GM18498 (cell line): ENCODE data around the gene TMEM45B.
A peak's percentile ranks its signal among the peaks of the same experiment; 100 is the strongest.
"Not testable (repeated sequence)": the region's sequence is repeated elsewhere in the genome, so short reads cannot be mapped to it uniquely, and the experiment has no call there.

Source experiments
- ATAC-seq: cut with Tn5 transposase; IDR thresholded peaks from one replicate; pipeline ENCODE4 v1.9.1; 2021; ENCODE audit warnings: mild to moderate bottlenecking, moderate library complexity; ENCODE audit not compliant: unreplicated experiment

TMEM45B gene

GRCh38 chr11:129849447-129850130, 33.9 kb downstream of the TMEM45B start:
- no peak for ATAC-seq

GRCh38 chr11:129852125-129852740, 36.6 kb downstream of the TMEM45B start:
- ATAC-seq, result no peak

GRCh38 chr11:129853518-129854231, 38.0 kb downstream of the TMEM45B start:
- no peak for ATAC-seq

- ATAC-seq, result no peak
Observed at GRCh38 chr11:129854232-129854805, 38.7 kb downstream of the TMEM45B start.

- no peak for ATAC-seq
Observed at GRCh38 chr11:129855086-129855485, 39.4 kb downstream of the TMEM45B start.

- ATAC-seq, result no peak
Observed at GRCh38 chr11:129856036-129856435, 40.4 kb downstream of the TMEM45B start.

GRCh38 chr11:129861702-129862522, 46.3 kb downstream of the TMEM45B start:
- ATAC-seq, result no peak

- no peak for ATAC-seq
Observed at GRCh38 chr11:129864811-129865210, 49.2 kb downstream of the TMEM45B start.

- ATAC-seq, result no peak
Observed at GRCh38 chr11:129865701-129866100, 50.1 kb downstream of the TMEM45B start.

- no peak for ATAC-seq
Observed at GRCh38 chr11:129866311-129866710, 50.7 kb downstream of the TMEM45B start.

- not testable (repeated sequence) for ATAC-seq
Observed at GRCh38 chr11:129868626-129869025, 53.0 kb downstream of the TMEM45B start.

GRCh38 chr11:129871914-129872313, 56.3 kb downstream of the TMEM45B start:
- no peak for ATAC-seq

- no peak for ATAC-seq
Observed at GRCh38 chr11:129880311-129880710, 64.7 kb downstream of the TMEM45B start.

GRCh38 chr11:129881570-129882170, 66.0 kb downstream of the TMEM45B start:
- peak; percentile 88 for ATAC-seq

GRCh38 chr11:129884581-129884980, 68.9 kb downstream of the TMEM45B start:
- ATAC-seq, result no peak

GRCh38 chr11:129885381-129885780, 69.7 kb downstream of the TMEM45B start:
- ATAC-seq, result no peak

- no peak for ATAC-seq
Observed at GRCh38 chr11:129888451-129888850, 72.8 kb downstream of the TMEM45B start.

GRCh38 chr11:129894278-129895125, 78.9 kb downstream of the TMEM45B start:
- no peak for ATAC-seq
